ENCODE results near the gene MAMLD1.

MAMLD1 gene

DNA sequence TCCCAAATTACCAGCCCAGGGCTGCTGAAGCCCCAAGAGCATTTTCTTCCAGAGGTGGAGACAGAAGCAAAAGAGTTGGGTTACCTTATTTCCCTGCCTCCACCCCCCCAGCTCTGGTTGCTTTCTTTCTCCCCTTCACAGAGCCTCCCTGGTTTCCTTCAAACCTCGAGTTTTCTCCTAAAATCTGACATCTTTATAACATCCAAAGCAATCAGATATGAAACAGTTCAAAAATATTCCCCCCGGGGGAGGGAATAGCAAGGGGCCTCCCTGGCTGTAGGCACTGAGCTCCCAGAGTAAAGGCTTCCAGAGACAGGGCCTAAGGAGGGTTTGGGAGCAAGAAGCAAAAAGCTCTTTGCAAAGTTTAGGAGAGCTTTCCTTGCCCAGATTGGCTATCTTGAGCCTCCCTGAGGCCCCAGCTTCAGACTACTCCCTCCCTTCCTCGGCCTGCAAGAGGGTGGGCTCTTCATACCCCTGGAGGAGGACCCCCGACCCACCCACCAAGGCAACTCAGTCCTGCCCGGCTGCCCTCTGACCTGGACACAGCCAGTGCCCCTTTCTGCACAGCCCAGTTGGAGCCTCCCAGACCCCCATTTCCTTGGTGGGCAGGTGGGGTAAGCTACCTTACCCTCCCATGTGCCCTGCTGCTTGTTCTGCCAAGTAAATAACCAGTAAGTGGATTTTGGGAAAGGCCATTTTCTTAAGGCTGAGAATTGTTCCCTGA, 7.6 kb downstream of the MAMLD1 start:
- DNase-seq (ENCODE audit: low read depth) = no peak
- H3K4me3 ChIP-seq (ENCODE audit: low read length) = no peak overlapping the region
- TF ChIP-seq, protein P1, sequence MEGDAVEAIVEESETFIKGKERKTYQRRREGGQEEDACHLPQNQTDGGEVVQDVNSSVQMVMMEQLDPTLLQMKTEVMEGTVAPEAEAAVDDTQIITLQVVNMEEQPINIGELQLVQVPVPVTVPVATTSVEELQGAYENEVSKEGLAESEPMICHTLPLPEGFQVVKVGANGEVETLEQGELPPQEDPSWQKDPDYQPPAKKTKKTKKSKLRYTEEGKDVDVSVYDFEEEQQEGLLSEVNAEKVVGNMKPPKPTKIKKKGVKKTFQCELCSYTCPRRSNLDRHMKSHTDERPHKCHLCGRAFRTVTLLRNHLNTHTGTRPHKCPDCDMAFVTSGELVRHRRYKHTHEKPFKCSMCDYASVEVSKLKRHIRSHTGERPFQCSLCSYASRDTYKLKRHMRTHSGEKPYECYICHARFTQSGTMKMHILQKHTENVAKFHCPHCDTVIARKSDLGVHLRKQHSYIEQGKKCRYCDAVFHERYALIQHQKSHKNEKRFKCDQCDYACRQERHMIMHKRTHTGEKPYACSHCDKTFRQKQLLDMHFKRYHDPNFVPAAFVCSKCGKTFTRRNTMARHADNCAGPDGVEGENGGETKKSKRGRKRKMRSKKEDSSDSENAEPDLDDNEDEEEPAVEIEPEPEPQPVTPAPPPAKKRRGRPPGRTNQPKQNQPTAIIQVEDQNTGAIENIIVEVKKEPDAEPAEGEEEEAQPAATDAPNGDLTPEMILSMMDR (IDR thresholded peaks at IDR 0.05; ENCODE audit: insufficient read depth, low read depth, low read length, missing control alignments) = no peak

DNA sequence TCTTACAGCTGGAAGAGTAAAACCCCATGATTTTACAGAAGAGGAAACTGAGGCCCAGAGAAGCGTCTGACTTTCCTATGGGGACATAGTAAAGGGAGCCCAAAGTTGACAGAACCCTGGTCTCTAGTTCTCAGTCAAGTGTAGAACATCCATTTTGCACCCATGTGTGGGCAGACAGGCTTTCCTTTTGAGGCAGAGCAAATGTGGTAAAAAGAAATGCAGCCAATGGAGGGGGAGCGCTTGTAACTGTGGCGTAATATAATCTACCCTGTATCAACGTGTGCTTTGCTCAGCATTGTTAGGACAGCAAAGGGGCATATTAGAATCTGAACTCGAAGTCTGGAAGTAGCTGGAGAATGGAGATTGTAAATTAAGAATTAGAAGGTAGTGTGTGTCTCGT, 8.8 kb downstream of the MAMLD1 start:
- no peak for DNase-seq (ENCODE audit: low read depth)
- no peak overlapping the region for H3K4me3 ChIP-seq (ENCODE audit: low read length)
- TF ChIP-seq, protein P1 (IDR thresholded peaks at IDR 0.05; ENCODE audit: insufficient read depth, low read depth, low read length, missing control alignments) = no peak

DNA sequence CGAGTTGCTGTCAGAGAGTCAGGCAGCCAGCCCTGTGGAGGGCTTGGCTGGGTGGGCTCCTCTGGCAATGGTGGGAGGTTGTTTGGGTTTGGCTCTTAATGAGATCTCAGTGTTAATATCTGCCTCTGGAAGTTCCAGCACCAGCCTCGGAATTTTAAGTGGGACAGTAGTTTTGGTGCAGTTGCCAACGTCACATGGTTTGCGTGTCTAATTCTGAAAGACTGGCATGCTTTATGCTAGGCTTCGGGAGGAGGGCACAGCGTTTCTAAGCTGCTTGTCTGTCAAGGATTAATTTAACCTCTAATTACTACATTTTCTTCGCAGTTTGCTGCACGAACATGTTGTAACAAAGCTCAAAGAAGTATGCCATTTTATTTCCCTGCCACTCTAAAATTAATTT, 9.2 kb downstream of the MAMLD1 start:
- TF ChIP-seq, protein P1 (IDR thresholded peaks at IDR 0.05; ENCODE audit: insufficient read depth, low read depth, low read length, missing control alignments) = no peak
- H3K4me3 ChIP-seq (ENCODE audit: low read length) = no peak overlapping the region
- DNase-seq (ENCODE audit: low read depth) = no peak

DNA sequence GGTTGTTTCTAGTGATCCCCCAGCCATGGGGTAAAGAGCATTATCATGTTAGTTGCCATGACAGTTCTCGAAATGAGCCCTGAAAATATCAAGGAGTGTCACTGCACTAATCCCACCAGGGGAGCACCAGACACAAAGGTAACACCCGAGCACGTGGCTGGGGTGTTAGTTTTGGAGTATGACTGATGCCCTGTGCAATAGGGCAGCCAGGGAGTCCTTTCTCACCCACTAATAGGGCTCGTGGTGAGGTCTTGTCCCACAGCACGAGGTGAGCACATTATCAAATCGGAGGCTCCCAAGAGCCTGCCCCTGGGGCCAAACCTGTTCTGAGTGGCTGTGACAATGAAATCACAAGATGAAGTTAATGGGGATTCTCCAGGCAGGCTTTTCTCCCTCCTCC, 9.6 kb downstream of the MAMLD1 start:
- no peak overlapping the region for H3K4me3 ChIP-seq (ENCODE audit: low read length)
- no peak for DNase-seq (ENCODE audit: low read depth)
- TF ChIP-seq, protein P1 (IDR thresholded peaks at IDR 0.05; ENCODE audit: insufficient read depth, low read depth, low read length, missing control alignments) = no peak

DNA sequence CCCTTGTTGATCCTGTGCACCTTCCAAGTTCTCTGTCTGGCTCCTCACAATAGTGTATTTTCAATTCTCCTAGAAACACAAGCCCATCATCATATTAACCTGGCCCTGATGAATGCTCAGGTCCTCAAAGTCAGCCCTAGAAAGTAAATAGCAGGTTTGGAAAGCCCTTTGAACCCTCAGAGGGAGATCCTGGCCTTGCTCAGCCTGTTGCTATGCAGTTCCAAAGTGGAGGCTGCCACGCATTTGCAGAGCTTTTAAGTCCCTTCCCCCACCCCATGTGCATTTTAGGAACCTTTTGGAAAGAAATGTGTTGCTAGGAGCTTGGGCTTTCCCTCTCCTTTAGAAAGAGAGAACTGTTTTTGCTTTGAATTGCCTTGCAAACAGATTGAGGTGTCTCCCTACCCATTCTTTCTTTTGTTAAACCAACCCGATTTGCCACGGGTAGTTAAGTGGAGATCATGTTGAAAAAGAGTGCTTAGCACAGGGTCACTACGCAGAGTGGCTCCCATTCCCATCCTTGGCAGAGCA, 12.2 kb downstream of the MAMLD1 start:
- no peak overlapping the region for H3K4me3 ChIP-seq (ENCODE audit: low read length)
- no peak for DNase-seq (ENCODE audit: low read depth)
- TF ChIP-seq, protein P1 (IDR thresholded peaks at IDR 0.05; ENCODE audit: insufficient read depth, low read depth, low read length, missing control alignments) = no peak

DNA sequence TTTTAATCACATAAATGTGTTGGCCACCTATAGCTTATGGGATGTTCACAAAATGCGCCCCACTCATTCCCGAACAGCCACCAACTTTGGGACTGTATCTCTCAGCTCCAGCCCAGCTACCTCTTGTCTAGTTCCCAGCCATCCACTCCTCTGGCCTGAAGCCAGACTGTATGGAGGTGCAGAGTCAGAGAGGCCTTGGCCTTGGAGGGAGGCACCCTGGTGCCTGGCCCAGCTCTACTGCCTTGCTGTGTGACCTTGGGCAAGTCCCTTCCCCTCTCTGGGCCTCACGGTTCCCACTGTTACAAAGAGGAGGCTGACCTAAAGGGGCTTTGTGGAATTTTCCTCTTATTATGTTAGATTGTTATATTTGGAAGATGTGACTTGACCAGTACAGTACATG, 13.9 kb downstream of the MAMLD1 start:
- TF ChIP-seq, protein P1 (IDR thresholded peaks at IDR 0.05; ENCODE audit: insufficient read depth, low read depth, low read length, missing control alignments) = no peak
- no peak for DNase-seq (ENCODE audit: low read depth)
- H3K4me3 ChIP-seq (ENCODE audit: low read length) = no peak overlapping the region

DNA sequence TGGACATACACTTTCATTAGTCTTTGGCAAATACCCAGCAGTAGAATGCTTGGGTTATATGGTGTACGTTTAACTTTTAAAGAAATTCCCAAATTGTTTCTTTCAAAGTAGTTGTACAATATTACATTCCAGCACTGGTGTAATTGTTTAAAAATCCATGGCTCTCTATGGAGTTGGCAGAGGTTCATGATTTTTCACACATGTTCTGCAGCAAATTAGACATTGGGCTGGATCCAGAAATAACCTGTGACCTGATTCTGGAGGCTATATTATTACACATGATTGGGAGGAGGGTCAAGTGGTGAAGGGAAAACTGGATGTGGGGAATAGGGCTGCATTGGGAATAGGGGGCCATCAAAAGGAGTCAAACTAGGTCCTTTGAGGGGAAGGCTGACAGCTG, 41.9 kb downstream of the MAMLD1 start:
- no peak overlapping the region for H3K4me3 ChIP-seq (ENCODE audit: low read length)
- TF ChIP-seq, protein P1 (IDR thresholded peaks at IDR 0.05; ENCODE audit: insufficient read depth, low read depth, low read length, missing control alignments) = no peak
- no peak for DNase-seq (ENCODE audit: low read depth)

Data from epithelial cell of esophagus (primary cell).